COLO668 (cell line): Measurements from ENCODE around the gene RPS6KC1.
"Not testable (repeated sequence)": the region's sequence is repeated elsewhere in the genome, so short reads cannot be mapped to it uniquely, and the experiment has no call there.

ENCODE experiments used
- DNase-seq: peaks from one replicate; lab custom pipeline; 2025; ENCODE audit not compliant: unreplicated experiment; lab: John Stamatoyannopoulos, UW

Gene RPS6KC1

DNA sequence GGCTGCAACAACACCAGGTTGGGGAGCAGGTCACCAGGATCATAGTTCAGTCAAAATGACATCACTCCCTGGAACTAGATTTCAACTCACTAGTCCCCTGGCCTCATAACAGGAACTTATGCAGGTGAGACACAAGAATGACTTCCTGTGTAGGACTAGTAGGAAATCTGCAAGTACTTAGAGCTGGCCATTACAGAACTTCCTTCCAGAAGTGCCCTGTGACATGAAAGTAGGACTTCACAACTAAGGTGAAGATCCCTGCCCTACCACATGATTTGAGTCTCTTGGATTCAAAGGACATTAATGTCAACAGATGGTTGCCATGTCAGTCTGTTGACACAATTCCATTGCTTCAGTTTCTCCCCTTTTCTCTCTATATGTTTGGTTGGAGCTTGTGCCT is 223.1 kb downstream of the RPS6KC1 start:
- DNase-seq: no peak

DNA sequence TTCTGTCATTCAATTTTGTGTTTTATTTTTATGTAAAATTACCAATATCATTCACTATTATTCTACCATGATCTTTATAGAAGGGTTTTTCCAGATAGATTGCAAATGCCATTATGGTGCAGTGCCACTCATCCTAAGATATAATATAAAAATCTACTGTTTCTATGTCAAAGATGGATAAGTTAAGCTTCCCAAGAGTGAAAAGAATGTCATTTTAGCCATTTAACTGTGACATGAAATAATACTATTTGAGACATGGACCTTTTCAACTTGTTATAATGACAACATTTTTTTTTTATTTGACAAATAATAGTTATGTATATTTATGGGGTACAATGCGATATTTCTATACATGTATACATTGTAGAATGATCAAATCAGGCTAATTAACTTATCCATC is 224.3 kb downstream of the RPS6KC1 start:
- no peak for DNase-seq

DNA sequence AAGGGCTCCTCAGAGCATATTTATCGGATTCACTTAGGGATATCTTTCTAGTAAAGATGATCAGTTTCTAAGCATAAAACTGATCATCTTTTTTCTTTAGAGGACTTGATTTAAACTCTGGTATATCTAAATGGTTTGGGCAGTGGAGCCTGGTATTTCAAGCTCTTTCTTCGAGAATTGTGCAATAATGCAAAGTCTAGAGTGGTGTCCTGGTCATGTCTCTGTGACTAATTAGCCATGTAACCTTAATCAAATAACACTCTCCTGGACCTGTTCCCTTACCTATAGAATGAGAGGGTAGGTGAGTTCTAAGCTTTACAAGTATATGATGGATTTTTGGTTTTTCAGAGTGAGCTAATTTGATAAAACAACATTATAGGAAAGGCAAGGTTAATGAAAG is 225.2 kb downstream of the RPS6KC1 start:
- no peak for DNase-seq

DNA sequence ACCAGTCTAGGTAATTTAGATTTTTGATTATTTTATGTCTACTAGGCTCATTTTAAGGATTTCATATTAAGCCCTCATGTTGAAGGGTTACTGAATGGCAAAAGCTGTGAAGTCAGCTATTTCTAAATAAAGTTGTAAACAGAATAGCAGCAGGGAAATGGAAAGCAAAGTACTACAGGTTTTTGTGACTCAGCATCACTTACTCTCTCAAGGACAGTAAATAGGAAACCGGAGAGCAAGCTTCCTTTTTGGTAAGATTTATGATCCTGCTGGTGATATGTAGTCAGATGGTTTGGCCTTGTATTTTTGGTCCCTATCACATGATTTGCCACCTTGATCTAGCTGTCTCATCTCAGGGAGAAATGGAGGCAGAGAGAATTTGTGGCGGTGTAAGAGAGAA is 226.0 kb downstream of the RPS6KC1 start:
- no peak for DNase-seq

DNA sequence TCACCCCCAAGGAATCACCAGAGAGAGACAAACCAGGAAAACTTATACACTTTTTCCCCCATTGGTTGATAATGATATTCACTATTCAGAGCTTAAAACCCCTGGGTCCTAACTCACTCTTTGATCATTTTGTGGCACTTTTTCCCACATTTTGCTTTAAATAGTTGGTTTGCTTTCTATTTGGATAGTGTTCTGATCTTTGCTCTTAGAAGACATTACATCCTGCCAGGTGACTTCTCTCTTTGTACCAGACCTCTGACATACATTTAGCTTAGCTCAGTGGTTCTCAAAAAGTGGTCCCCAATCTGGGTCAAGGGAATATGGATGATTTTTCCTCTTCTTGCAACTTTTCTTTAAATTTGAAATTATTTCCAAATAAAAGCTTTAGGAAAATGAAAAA is 228.4 kb downstream of the RPS6KC1 start:
- DNase-seq: no peak

DNA sequence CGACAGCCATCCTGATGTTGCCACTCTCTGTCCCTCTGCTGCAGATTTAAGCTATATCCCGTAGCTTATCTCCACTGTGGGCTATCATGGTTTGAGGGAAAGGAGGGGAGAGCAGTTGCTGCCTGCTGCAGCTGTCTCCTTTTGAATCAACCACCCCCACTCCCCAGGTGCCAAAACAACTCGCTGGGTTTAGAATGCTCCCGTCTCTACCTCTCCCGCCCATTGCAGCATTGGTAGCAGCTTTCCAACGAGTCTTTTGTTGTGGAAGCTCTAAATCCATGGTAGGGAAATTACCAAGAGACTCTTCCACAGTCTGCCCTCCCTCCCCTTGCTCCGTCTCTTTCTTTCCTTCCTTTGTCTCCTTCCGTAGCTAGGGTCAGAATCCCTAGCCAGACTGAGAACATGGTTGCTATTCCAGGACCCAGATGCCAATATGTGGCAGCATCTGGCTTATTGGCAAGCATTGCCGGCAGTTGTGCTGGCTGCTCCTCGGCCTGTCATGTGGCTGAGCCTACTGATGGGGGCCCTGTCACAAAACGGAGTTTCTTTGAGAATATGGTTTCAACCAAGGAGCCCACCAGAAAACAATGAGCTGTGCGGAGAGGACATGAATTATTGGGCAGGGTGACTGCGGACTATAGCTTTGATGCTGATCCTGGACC is 230.7 kb downstream of the RPS6KC1 start:
- no peak for DNase-seq

DNA sequence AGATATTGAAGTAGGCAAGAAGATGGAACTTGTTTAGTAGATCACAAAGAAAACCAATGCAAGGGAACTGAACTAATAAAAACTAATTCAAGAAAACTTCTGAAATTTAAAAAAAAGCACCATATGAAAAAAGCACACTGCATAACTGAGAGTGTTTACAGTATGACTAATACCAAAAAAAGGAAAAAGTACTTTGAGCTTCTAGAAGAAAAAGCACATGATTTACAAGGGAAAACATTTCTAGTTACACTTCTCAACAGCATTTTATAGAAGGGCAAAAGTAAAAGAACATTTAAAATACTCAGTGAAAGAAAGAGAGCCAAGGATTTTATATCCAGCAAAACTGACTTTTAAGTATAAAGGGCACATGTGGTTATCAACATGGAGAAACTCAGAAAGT is 233.6 kb downstream of the RPS6KC1 start:
- DNase-seq: no peak

DNA sequence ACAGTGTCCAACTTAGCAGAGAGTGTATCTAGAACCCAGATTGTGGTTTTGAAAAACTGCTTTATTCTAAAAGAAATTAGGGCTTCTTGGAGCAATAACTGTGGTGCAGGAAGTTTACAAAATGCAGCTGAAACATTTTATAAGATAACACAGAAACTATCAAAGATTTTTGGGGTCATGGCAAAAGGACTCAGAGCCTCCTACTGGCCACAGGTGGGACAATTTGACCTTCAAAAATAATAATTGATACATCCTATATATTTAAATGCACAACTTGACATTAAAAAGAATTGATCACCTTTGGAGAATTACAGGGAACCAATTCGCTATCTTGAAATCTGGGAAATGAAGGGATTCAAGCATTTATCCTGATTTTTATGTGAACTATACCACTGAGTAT is 235.2 kb downstream of the RPS6KC1 start:
- DNase-seq: no peak

DNA sequence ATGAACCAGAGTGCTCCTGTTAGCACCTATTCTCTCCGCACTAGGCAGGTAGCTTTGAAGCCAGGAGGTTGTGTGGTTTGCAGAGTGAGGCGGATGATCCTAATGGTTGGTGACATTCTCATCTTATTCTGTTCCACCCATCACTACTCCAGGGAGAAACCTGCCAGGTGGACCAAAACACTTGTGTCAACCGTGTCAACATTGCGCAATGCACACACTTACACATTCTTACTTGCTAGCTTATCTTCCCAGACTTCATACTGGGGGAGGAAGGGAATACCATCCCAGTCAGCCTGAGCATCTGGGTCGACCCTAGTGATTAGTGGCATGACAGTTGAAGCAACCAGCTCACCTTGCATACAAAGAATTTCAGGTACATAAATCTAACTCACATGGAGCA is 236.9 kb downstream of the RPS6KC1 start:
- no peak for DNase-seq

DNA sequence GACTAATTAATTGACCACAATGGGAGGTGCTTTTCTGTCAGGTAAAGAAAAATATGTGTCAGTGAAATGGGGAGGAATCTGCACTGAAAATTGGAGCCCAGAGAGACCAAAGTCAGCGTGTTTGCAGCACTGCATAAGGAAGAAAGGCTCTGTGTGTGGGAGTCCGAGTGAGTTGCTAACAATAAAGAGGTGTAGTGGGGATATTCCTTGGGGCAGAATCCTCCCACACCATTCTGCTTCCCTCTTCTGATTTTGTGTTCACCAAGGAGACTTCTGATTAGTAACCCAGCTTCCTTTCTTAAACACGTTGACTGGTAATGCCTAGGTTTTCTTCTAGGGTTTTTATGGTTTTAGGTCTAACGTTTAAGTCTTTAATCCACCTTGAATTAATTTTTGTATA is 240.5 kb downstream of the RPS6KC1 start:
- DNase-seq: no peak

DNA sequence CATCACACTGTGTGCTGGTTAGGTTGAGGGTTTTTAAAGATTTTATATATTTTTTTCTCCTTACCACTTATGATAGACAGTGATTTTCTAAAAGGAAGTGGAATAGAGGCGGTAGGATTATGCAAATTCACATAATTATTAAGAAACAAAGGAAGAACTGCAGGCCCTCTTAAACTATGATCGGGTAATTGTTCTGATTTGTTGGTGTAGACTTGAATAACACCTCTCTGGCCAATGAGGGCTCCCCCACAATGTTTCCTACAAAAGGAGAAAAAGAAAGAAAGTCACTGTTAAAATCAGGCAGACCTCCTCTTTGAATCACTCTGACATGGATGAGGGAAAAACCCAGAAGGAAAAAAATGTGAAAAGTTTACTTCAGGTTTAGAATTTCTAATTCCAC is 241.6 kb downstream of the RPS6KC1 start:
- no peak for DNase-seq

DNA sequence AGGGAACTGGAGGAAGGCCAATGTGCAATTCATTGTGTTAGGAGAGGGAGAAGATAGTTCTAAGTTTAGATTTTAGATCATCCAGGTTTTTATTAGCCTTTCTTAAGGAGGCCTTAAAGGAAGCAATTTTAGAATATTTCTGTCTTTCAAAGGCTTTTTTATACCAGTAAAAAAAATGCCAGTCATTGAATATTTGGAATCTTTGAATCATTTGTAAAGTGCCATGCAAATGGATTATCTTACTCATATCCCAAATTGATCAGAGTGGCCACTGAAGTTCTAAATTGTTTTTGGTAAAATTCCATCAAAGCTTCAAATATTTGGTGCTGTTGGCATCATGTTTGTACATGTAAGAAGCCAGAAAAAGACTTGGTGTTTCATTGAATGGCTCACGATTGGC is 244.8 kb downstream of the RPS6KC1 start:
- DNase-seq: no peak

DNA sequence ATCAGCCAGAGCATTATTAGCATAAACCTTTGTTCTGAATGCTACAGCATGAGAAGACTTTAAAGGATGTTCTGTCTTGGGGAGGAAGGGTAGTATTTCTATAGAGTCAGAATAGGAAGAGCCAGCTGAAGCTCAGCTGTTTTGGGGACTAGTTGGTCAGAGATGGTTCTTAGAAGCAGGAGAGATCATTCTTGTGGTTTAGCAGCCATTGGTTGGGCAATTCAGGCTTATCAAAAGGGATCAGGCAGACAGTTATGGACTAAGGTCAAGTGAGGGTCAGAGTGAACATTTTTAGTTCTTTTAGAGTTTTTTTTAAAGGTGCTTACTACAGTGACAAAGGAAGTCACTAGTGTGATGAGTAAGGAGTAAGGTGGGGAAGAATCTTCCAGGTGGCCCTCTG is 245.5 kb downstream of the RPS6KC1 start:
- DNase-seq: no peak

DNA sequence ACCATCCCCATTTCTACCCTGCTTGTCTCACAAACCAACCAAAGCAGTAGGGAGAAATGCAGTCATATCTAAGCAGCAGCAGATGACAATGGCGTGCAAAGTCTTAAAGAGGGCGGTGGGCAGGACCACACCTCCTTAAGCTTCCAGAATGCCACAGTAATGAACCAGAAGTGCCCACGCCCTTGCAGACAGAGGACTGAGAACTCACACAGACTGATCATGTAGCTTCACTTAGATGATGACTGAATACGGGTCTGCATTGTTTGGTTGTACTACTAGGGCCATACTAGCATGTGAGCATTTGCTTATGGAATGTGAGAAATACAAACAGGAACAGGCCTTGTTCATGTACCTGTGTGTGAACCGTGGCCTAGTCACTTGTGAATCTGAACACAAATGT is 246.0 kb downstream of the RPS6KC1 start:
- no peak for DNase-seq

DNA sequence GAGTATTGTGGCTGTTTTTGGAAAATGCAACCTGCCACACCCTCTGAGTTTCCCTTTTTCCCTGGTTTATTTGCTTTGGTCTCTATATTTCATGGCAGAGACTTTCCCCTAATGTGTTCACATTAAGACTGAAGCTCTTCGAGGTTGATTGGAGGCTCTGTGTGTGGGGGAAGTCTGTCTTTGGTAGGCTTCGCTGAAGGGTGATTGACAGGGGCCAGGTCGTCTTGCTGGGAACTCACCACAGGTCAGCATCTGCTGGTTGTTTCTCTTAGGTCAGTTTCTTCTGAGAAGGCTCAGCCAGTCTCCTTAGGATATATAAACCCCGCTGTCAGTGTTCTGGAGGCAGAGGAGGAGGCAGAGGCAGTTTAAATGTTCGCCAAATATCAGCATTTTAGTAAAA is 249.4 kb downstream of the RPS6KC1 start:
- no peak for DNase-seq

DNA sequence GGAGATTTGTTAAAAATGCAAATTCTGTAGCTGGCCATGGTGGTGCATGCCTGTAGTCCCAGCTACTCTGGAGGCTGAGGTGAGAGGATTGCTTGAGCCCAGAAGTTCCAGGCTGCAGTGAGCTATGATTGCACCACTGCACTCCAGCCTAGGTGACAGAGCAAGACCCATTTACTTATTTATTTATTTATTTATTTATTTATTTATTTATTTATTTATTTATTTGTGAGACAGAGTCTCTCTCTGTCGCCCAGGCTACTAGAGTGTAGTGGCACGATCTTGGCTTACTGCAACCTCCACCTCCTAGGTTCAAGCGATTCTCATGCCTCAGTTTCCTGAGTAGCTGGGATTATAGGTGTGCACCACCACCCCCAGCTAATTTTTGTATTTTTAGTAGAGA is 250.5 kb downstream of the RPS6KC1 start:
- DNase-seq: not testable (repeated sequence)

DNA sequence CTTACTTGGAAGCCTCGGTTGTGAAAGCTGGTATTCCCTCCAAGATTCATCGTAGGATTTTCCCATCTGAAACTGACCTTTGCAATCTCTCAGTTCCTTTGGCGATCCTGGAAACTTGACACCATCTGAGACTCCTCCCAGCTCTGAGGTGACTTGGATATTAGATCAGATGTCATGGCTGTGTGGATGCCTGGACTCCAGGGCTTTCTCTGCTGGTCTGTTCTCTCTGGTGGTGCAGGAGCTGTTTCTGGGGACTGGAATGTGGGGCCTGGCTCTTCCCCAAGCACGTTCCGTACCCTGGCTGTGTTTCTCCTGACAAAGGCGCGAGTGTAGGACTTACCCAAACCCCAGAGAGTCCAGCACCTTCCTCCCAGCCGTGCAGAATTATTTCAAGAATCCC is 252.2 kb downstream of the RPS6KC1 start:
- no peak for DNase-seq

DNA sequence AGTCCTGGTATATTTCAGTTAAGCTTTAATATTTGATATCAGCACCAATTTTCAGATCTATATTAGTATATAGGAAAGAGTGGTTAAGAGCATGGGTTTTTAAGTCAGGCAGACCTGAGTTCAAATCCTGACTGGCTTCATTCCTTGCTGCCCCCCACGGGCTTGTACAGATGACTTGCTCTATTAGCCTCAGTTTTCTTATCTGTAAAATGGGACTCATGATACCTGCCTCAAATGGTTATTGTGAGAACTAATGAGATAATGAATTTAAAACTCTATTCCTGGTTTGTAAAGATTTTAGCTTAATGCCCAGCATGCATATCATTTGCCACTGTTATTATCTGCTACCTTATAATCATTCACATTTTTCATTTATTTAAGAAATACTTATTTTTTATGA is 264.5 kb downstream of the RPS6KC1 start:
- DNase-seq: no peak

DNA sequence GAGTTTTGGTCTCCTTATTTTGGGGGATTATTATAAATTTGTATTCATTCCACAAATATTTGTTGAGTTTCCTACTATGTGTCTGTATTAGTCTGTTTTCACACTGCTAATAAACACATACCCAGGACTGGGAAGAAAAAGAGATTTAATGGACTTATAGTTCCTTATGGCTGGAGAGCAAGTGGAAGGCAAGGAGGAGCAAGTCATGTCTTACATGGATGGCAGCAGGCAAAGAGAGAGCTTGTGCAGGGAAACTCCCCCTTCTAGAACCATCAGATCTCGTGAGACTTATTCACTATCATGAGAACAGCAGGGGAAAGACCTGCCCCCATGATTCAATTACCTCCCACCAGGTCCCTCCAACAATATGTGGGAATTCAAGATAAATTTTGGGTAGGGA is 267.4 kb downstream of the RPS6KC1 start:
- DNase-seq: not testable (repeated sequence)

DNA sequence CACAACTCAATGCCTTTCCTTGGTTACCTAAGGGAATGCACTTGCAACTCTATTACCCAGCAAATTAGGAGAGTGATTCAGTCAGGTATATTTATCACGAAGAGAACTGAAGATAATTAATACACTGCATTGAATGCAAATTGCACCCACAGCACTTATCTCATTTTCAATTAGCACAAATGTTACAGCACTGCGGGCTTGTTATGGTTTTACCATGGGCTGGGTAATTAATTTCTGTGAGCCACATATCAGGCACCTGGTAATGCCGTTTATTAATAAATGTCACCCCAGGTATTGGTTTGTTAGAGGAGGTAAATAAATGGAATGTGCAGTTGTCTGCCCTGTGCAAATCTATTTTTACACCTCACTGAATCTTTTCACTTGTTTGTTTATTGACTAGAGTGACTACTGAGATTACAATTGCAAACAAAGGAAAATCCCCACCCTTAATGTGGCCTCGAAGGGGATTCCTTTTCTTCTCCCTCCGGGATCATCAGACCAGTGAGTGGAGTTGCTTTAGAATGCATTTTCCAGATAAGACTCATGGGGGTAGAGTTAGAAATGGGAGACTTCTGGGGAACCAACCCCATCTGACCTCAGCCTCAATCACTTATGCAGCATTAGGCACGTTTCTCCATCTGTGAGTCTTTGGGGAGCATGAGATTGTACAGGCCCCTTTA is 269.3 kb downstream of the RPS6KC1 start:
- no peak for DNase-seq
